ENCODE results near the gene TNFAIP3. TPM values are rescaled to one million over a fixed set of nuclear protein-coding genes. Genes with fewer than 3 reads are reported as not detected.

The TNFAIP3 gene
- total RNA-seq, 1 donor from 2014 or later, result 8.8 TPM

- ATAC-seq, result peak; percentile 58
These were observed 37.1 kb downstream of the TNFAIP3 start for GRCh38 chr6:137903933-137904821.

GRCh38 chr6:137904822-137905617 lies 38.0 kb downstream of the TNFAIP3 start:
- ATAC-seq, result peak; percentile 29

- ATAC-seq, result no peak
These were observed 39.0 kb downstream of the TNFAIP3 start for GRCh38 chr6:137906020-137906472.

- no peak for ATAC-seq
These were observed 40.1 kb downstream of the TNFAIP3 start for GRCh38 chr6:137907170-137907569.

GRCh38 chr6:137909533-137909932 lies 42.5 kb downstream of the TNFAIP3 start:
- no peak for ATAC-seq

GRCh38 chr6:137910424-137910834 lies 43.4 kb downstream of the TNFAIP3 start:
- no peak for ATAC-seq

DNA sequence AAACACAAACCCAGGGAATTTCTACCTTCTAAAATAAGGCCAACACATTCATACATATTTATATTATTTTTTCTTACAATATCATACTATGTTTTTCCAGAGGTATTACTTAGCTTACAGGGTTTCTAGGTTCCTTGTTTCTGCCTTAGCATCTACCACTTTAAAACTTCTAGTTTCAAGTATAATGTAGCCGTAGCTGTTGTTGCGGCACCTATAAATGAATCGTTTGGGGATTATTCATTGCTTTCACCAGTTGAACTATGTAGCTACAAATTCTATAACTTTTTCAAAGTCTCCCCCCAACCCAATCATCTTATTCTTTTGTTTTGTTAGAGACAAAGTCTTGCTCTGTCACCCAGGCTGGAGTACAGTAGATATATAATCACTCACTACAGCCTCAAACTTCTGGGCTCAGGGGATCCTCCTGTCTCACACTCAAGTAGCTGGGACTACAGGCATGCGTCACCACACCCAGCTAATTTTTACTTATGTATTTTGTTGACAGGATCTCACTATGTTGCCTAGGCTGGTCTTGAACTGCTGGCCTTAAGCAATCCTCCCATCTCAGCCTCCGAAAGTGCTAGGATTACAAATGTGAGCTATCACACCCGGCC lies 43.9 kb downstream of the TNFAIP3 start:
- ATAC-seq, result no peak

DNA sequence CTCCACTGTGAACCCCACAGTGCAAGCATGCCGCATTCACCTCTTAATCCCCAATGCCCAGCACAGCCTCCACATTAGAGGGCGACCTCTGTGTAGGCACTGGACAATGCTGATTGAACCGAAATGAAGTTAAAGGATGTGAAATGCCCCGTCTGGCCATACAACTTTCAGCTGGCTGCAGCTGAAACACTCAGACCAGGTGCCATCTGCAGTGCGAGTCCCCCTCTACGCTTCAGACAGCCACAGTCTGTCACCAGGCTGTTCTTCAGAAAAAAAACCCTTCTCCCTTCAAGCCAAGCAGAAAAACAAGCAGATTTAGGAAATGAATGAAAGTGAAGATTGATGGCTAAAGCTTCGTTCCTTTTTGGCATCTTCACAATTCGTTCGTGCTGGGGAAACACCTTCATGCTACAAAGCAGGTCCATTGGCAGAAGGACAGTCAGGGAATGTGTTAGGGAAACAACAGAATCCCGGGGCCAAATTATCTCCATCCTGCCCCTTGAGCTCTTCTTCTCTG lies 44.7 kb downstream of the TNFAIP3 start:
- no peak for ATAC-seq

GRCh38 chr6:137912813-137913212 lies 45.8 kb downstream of the TNFAIP3 start:
- ATAC-seq, result no peak

DNA sequence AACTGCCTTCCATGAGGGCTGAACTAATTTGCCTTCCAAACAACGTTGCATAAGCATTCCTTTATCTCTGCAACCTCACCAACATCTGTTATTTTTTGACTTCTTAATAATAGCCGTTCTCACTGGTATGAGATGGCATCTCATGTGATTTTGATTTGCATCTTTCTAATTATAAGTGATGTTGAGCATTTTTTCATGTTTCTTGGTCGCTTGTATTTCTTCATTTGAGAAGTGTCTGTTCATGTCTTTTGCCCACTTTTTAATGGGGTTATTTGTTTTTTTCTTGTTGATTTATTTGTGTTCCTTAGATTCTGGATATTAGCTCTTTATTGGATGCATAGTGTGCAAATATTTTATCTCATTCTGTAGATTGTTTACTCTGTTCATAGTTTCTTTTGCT lies 46.4 kb downstream of the TNFAIP3 start:
- ATAC-seq, result no peak

GRCh38 chr6:137913996-137914529 lies 47.0 kb downstream of the TNFAIP3 start:
- ATAC-seq, result no peak

DNA sequence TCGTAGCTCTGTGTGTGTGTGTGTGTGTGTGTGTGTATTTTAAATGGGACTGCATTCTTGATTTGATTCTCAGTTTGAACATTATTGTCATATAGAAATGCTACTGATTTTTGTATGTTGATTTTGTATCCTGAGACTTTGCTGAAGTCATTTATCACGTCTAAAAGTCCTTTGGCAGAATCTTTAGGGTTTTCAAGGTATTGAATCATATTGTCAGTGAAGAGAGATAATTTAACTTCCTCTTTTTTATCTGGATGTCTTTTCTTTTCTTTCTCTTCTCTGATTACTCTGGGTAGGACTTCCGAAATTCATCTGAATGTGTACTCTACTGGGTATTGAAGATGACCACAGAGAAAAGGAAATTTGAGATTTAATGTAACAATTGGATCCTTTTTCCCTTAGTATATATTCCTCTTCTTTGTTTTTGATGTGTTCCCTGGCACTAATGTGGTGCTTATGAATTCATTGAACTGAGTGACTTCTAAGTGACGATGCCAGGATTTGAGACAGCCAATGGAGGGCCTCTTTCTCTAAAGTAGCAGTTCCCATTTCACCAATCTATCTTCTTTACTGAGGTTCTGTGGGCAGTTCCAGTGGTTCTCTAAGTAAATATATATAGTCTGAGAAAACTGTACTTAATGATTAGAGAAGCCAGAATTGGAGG lies 47.6 kb downstream of the TNFAIP3 start:
- ATAC-seq, result no peak

GRCh38 chr6:137915790-137916189 lies 48.7 kb downstream of the TNFAIP3 start:
- ATAC-seq, result no peak

- ATAC-seq, result no peak
These were observed 50.7 kb downstream of the TNFAIP3 start for GRCh38 chr6:137917551-137918325.

DNA sequence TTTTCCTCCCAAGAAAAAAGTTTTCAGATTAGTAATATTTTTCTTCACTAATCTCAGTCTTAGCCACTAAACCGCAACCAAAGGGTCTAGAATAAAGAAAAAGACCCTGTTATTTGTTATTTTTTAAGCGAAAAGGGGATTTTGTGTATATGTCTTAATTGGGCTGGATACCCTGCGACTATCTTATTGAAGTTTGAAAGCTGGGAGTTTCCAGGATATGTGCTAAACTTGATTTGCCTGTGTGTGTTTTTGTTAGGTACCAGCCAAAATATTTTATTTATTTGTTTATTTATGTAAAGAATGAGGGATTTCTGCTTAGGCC lies 52.4 kb downstream of the TNFAIP3 start:
- no peak for ATAC-seq

DNA sequence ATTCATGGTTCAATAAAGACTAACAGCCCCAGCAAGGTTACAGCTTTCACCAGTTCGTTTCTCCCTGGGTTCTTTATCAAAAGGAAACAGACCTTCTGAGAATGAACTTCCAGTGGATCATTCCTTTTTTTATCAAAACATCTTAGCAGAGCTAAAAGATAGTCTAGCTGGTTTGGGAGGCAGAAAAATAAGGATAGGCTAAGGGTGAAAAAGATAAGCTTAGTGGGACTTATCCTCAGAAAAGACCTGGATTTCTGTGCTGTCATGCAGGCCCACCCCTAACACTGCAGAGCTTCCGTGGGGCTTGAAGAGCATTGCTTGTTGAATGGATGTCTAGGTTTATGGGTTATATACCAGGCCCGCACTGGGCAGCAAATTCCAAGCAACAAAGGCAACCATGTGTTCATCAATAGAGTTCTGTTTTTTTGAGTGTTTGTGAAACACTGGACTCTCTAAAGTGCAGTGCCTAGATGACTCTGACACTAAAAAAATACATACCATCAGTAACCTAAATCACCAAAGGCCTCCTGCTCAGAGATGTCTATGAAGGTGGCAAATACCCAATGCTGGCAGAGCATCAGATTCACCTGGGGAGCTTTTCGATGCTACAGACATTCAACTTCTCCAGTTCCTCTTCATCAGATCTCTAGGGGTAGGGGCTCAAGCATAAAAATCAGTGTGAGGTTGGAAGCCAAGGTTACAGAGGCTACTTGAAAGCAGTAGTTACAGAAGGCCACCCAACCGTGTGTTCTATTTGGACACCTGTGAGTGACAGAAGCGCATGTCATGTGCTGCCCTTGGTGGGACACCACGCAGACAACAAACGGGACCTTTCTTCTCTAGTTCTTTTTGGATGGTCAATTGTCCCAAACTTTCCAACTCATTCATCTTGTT lies 53.0 kb downstream of the TNFAIP3 start:
- no peak for ATAC-seq

DNA sequence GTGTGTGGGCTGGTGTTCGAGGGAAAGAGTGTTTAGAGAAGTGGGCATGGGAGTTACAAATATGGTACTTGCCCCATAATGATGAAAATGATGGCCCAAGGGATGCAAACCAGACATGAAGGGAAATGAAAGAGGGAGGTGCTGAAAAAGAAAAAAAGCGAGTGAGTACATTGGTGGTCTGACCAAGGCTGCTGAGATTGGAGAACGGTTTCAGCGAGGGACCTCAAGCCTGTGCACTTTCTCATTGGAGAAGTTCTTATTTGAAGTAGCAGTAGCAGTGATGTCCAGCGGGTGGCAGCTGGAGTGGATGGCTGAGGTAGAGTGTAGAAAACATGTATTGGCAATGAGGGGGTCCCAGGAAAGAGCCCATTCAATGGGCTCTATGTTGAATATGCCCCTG lies 54.8 kb downstream of the TNFAIP3 start:
- ATAC-seq, result no peak

DNA sequence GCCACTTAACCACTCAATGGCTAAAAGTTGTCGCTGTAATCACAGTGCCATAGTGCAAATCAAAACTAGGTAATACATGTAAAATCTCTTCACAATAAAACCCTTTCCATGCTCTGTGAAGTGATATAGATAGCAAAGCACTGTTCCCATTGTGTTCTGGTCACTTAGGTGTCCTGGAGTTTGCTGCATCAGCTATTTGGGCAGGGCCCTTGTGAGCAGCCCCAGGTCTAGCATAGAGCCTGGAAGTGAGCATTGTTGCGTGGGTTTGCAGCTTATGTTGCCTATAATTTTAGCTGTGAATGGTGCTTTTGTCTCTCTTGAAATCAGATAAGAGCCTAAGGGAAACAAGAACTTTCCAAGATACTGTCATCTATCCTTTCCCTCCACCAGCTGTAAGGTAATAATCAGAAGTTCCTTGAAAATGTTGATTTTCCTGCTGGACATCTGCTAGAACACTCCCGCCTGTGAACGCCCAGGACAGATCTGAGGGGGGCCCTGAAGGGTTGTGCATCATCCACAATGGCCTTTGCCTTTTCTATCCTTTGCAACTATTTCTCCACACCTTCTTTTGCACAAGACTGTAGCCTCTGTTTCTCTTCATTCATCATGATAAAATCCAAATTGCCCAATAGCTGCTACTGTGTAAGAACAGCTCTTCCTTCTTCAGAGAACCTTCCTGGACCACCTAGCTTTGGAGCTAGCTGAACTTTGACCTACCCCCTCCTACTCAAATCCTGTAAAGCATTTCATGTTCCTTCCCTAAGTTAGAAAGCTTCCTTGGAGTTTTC lies 57.0 kb downstream of the TNFAIP3 start:
- no peak for ATAC-seq

DNA sequence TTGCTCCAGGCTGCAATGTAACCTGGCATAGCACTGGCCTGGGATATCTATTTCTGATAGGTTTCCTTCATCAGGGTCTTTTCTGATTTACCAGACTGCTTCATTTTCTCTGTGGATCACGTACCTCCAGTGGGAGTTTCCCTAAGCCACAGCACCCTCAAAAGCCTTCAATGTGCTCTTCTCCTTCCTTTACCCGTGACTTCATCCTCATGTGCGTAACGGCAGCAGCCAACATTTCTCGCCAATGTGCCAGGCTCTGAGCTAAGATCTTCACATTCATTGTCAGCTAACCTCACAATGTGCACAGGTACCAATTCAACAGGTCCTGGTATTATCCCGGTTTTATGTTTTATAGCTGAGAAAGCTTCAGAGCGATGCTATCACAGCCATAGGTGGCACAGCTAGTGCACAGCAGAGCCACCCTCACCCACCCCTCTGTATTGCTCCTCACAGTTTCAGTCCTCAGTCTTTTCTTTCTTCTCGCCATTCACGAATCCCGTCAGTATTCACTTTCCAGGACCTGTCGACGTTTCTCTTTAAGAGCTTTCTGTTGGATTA lies 58.2 kb downstream of the TNFAIP3 start:
- ATAC-seq, result no peak
